ENCODE data around the gene IFFO2.

DNA sequence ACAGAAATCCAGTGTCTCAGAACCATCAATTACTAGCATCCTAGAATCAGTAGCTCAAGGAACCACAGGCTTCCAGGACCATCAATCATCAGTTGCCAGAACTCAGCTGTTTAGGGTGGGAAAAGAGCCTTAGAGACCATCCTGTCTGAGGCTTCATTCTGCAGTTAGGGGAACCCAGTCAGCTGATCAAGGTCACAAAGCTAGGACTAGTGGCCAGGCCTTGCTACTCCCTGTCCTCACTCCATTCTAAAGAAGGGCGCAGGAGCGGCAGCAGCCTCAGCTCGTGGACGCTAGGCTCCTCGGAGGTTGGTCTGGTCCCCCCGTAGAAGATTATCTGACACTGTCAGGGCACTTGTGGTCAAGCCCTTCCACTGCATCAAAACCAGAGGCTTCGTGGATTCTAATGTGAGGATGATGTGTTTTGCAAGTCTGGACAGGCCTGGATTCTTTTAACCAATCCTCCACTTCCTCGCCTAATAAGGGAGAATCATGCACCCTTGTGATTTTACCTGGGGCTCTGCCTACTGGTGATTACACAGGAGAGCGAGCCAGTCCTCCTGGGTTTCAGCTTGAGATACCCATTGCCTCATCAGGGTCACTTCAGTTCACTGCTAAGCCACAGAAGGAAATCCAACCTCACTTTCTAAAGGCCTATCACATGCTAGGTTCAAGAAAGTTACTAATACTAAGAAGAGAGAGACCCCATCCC is 41.7 kb upstream of the IFFO2 start:
- TF ChIP-seq POLR2AphosphoS5 (IDR thresholded peaks at IDR 0.05; ENCODE audit: low read depth, low read length) (no peak), POLR2A (IDR thresholded peaks at IDR 0.05; ENCODE audit: low read depth, low read length) (no peak), TAF1 (IDR thresholded peaks at IDR 0.05; ENCODE audit: low read depth, low read length) (no peak)

Data from GM12891 (cell line).